Natural killer cell (primary cell): Measurements from ENCODE around the gene PMF1. TPM values are rescaled to one million over a fixed set of nuclear protein-coding genes. Genes with fewer than 3 reads are reported as not detected.
"Not testable (repeated sequence)": the region's sequence is repeated elsewhere in the genome, so short reads cannot be mapped to it uniquely, and the experiment has no call there.

Experiments used
- ATAC-seq, 3 donors: fragments of 150-1000 bp in 2 of 3; fragments of 200-7000 bp in 1 of 3; cut with Tn5 transposase; 1 replicate in 1 of 3; 2 replicates in 2 of 3; pipeline ENCODE4 v1.10.0; 2021; ENCODE audit warnings: mild to moderate bottlenecking in 2 of 3, moderate library complexity in 2 of 3
- DNase-seq, 2 donors: peaks; one replicate each; pipeline versions ENCODE4 v3.0.0 to v3.0.0-alpha.2; 2013 to 2021; ENCODE audit warnings: mixed read lengths in 1 of 2
- H3K27ac ChIP-seq: one replicate; pipeline ENCODE4 v1.5.1; 2013; ENCODE audit warnings: mild to moderate bottlenecking, low read length
- H3K27me3 ChIP-seq: one replicate; pipeline ENCODE4 v1.6.1; 2013; ENCODE audit warnings: low read length; ENCODE audit not compliant: control insufficient read depth, insufficient read depth
- H3K36me3 ChIP-seq: one replicate; pipeline ENCODE4 v1.6.1; 2013; ENCODE audit warnings: low read length; ENCODE audit not compliant: control insufficient read depth, insufficient read depth
- H3K4me1 ChIP-seq: one replicate; pipeline ENCODE4 v1.6.1; 2013; ENCODE audit warnings: low read length; ENCODE audit not compliant: control insufficient read depth, insufficient read depth
- H3K4me3 ChIP-seq: one replicate; pipeline ENCODE4 v1.5.1; 2013; ENCODE audit warnings: low read length
- H3K9me3 ChIP-seq: one replicate; pipeline ENCODE4 v1.6.1; 2013; ENCODE audit warnings: low read length; ENCODE audit not compliant: control insufficient read depth, insufficient read depth
- H3K27ac Mint-ChIP-seq, 2 donors: one replicate each; pipeline ENCODE4 v1.8.0; 2022; ENCODE audit warnings: mild to moderate bottlenecking in 2 of 2, mixed read lengths in 2 of 2, moderate library complexity in 1 of 2
- H3K27me3 Mint-ChIP-seq, 2 donors: one replicate each; pipeline ENCODE4 v1.8.0; 2022; ENCODE audit warnings: low read depth in 2 of 2, mixed read lengths in 2 of 2
- H3K36me3 Mint-ChIP-seq: one replicate; pipeline ENCODE4 v1.8.0; 2022; ENCODE audit warnings: mixed read lengths
- H3K4me1 Mint-ChIP-seq, 2 donors: one replicate each; pipeline ENCODE4 v1.8.0; 2022; ENCODE audit warnings: mixed read lengths in 2 of 2
- H3K4me3 Mint-ChIP-seq: one replicate; pipeline ENCODE4 v1.8.0; 2022; ENCODE audit warnings: mild to moderate bottlenecking, moderate library complexity, mixed read lengths
- H3K9me3 Mint-ChIP-seq, 2 donors: one replicate each; pipeline ENCODE4 v1.8.0; 2022; ENCODE audit warnings: mixed read lengths in 2 of 2
- WGBS: methylation state at CpG from one replicate; pipeline ENCODE4 v1.1.7; 2013; ENCODE audit warnings: missing lambda C conversion rate; ENCODE audit not compliant: insufficient coverage; 5-methylcytosine and 5-hydroxymethylcytosine counted together
- intact Hi-C: fragments of 100-400 bp; cut with micrococcal nuclease; formaldehyde crosslinking; loops from one replicate; pipeline ENCODE4 v1.14.2; 2022
- total RNA-seq, 4 donors: library from RNA; stranded (reverse); fragments of 120-200 nt in 1 of 4; gene quantifications; one replicate each; pipeline versions ENCODE4 v1.2.3 to v1.2.4, GENCODE V29; 2013 to 2022
- TF ChIP-seq, protein P1 (sequence below): fragments of 200-600 bp; IDR thresholded peaks from one replicate; pipeline ENCODE4 v1.8.0; 2022; ENCODE audit warnings: antibody characterized with exemption

PMF1 gene
- total RNA-seq, 3 donors from 2014 or later (not counting 1 experiment from before 2014, with no cell fraction given): 61.5 to 70.3 (median 64.0) TPM

GRCh38 chr1:156213644-156213966, 798 bp downstream of the PMF1 start:
- WGBS: 33% methylated on average over 11 of the region's 11 CpGs
- Histone ChIP-seq H3K27ac (peak overlapping the region; percentile 85), H3K36me3 (peaks cover 18% of the 10 kb centered on the region), H3K4me1 (peaks cover 25% of the 10 kb centered on the region), H3K9me3 (no peaks in the 10 kb centered on the region), H3K4me3 (peak overlapping the region; percentile 60), H3K27me3 (no peaks in the 10 kb centered on the region)
- intact Hi-C loops: no loop called here
- DNase-seq (no peak), ATAC-seq (no peak)
- peaks cover 28 to 32% of the 10 kb centered on the region in 2 donors for H3K4me1 Mint-ChIP-seq
- peaks cover 3% of the 10 kb centered on the region for H3K36me3 Mint-ChIP-seq
- TF ChIP-seq, protein P1, sequence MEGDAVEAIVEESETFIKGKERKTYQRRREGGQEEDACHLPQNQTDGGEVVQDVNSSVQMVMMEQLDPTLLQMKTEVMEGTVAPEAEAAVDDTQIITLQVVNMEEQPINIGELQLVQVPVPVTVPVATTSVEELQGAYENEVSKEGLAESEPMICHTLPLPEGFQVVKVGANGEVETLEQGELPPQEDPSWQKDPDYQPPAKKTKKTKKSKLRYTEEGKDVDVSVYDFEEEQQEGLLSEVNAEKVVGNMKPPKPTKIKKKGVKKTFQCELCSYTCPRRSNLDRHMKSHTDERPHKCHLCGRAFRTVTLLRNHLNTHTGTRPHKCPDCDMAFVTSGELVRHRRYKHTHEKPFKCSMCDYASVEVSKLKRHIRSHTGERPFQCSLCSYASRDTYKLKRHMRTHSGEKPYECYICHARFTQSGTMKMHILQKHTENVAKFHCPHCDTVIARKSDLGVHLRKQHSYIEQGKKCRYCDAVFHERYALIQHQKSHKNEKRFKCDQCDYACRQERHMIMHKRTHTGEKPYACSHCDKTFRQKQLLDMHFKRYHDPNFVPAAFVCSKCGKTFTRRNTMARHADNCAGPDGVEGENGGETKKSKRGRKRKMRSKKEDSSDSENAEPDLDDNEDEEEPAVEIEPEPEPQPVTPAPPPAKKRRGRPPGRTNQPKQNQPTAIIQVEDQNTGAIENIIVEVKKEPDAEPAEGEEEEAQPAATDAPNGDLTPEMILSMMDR: no peak
- no peaks in the 10 kb centered on the region for H3K9me3 Mint-ChIP-seq
- H3K4me3 Mint-ChIP-seq: peak overlapping the region; percentile 98
- peak overlapping the region; percentile 99 for H3K27ac Mint-ChIP-seq
- H3K27me3 Mint-ChIP-seq: no peaks in the 10 kb centered on the region

DNA sequence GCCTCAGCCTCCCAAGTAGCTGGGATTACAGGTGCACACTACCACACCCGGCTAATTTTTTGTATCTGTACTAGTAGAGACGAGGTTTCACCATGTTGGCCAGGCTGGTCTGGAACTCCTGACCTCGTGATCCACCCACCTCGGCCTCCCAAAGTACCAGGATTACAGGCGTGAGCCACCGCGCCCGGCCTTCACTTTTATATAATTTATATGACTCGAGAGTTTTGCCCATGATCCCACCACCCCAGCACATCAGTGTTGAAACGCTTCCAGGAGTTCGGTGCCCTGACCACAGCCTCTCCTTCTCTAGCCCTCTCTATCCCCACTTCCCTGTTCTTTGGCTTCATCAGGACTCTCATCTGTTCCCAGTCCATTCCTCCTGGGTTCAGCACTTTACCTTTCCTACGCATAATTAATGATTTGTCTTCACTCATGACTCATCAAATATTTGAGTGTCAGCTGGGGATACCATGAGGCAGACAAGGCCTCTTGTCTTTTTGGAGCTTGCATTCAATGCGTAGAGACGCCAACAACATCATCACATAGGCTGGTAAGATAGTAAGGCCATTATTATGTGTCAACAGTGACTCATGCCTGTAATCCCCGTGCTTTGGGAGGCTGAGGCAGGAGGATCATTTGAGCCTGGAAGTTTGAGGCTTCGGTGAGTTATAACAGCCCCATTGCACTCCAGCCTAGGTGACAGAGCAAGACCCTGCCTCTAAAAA, 1.4 kb downstream of the PMF1 start:
- H3K27ac Mint-ChIP-seq: peak overlapping the region; percentile 99
- H3K27me3 Mint-ChIP-seq: no peaks in the 10 kb centered on the region
- ATAC-seq (no peak), DNase-seq (no peak)
- peak overlapping the region; percentile 79 for H3K4me3 Mint-ChIP-seq
- peaks cover 28 to 33% of the 10 kb centered on the region in 2 donors for H3K4me1 Mint-ChIP-seq
- TF ChIP-seq, protein P1: no peak
- Histone ChIP-seq H3K4me1 (peaks cover 25% of the 10 kb centered on the region), H3K27me3 (no peaks in the 10 kb centered on the region), H3K4me3 (no peak overlapping the region), H3K27ac (peak overlapping the region; percentile 85), H3K36me3 (peaks cover 16% of the 10 kb centered on the region), H3K9me3 (no peaks in the 10 kb centered on the region)
- intact Hi-C loops: no loop called here
- H3K36me3 Mint-ChIP-seq: no peaks in the 10 kb centered on the region
- 82% methylated on average over 16 of the region's 16 CpGs for WGBS
- no peaks in the 10 kb centered on the region for H3K9me3 Mint-ChIP-seq

- H3K36me3 Mint-ChIP-seq, H3K4me3 Mint-ChIP-seq, DNase-seq, H3K36me3 ChIP-seq, H3K4me3 ChIP-seq, intact Hi-C loops, H3K27ac ChIP-seq, H3K27me3 Mint-ChIP-seq, H3K27me3 ChIP-seq, H3K27ac Mint-ChIP-seq, H3K9me3 ChIP-seq, H3K9me3 Mint-ChIP-seq, ATAC-seq: not testable (repeated sequence)
- WGBS: 98% methylated on average over 50 of the region's 55 CpGs
- H3K4me1 Mint-ChIP-seq: peaks cover 28 to 42% of the 10 kb centered on the region in 2 donors
- H3K4me1 ChIP-seq: peaks cover 25% of the 10 kb centered on the region
Observed at GRCh38 chr1:156216361-156217086, 3.7 kb downstream of the PMF1 start.

DNA sequence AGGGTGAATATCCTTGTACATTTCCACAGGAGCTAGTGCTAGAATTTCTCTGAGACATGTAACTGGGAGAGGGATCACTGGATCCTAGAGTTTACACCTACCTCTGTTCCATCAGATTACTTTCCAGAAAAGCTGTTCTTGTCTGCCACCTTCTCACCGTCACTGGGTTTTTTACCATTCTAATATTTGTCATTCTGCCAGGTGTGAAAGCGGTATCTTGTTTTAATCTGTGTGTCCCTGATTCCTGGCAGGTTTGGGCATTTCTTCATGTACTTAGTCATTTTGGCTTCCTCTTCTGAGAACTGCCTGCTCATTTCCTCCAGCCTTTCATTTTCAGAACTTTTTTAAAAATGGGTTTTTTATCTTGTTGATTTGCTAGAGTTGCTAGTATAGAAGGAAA, 5.1 kb downstream of the PMF1 start:
- intact Hi-C loops: no loop called here
- H3K27ac Mint-ChIP-seq: peak overlapping the region; percentile 32 to 65
- H3K4me1 Mint-ChIP-seq: peaks cover 21 to 30% of the 10 kb centered on the region in 2 donors
- TF ChIP-seq, protein P1: no peak
- no peaks in the 10 kb centered on the region for H3K9me3 ChIP-seq
- DNase-seq (peak in 1 of 2 donors; percentile 61), ATAC-seq (no peak)
- H3K4me1 ChIP-seq: peaks cover 18% of the 10 kb centered on the region
- H3K36me3 Mint-ChIP-seq: peaks cover 11% of the 10 kb centered on the region
- peak overlapping the region; percentile 0 for H3K27ac ChIP-seq
- H3K36me3 ChIP-seq: peaks cover 18% of the 10 kb centered on the region
- peak overlapping the region; percentile 33 for H3K4me3 Mint-ChIP-seq
- H3K27me3 Mint-ChIP-seq: no peaks in the 10 kb centered on the region
- no peaks in the 10 kb centered on the region for H3K27me3 ChIP-seq
- no peak overlapping the region for H3K4me3 ChIP-seq
- no peaks in the 10 kb centered on the region for H3K9me3 Mint-ChIP-seq
- WGBS: 21% methylated on average over 2 of the region's 2 CpGs
